PC-3 (cell line): Measurements from ENCODE around the gene ZSWIM1. TPM values are rescaled to one million over a fixed set of nuclear protein-coding genes. Genes with fewer than 3 reads are reported as not detected.

Source experiments
- ATAC-seq: fragments of 200-7000 bp; cut with Tn5 transposase; 2 replicates; pipeline ENCODE4 v1.9.1; 2020; ENCODE audit warnings: mild to moderate bottlenecking, moderate library complexity
- BruUV-seq: library from RNA; stranded (reverse); fragments of 400-500 nt; replicated peaks from 2 replicates; lab custom pipeline; 2021; lab: Mats Ljungman, UMichigan
- CTCF ChIA-PET: fragments of 300-600 bp; sonication (Branson Sonifier 250); formaldehyde crosslinking; loops from one replicate; lab custom pipeline; 2022; ENCODE audit warnings: antibody characterized with exemption; lab: Charles Lee
- POLR2A ChIA-PET: fragments of 300-600 bp; sonication (Branson Sonifier 250); formaldehyde crosslinking; loops from one replicate; lab custom pipeline; 2022; ENCODE audit warnings: antibody characterized with exemption; ENCODE audit not compliant: unreplicated experiment; lab: Charles Lee
- DNase-seq: peaks from one replicate; pipeline ENCODE4 v3.0.0-alpha.2; 2015
- H2AFZ ChIP-seq: fragments of 300-600 bp; sonication (generic); 2 replicates; pipeline ENCODE4 v1.6.0; 2016; ENCODE audit warnings: antibody characterized with exemption, low read length
- H3F3A ChIP-seq: fragments of 300-600 bp; sonication (generic); one replicate; pipeline ENCODE4 v1.6.0; 2017; ENCODE audit warnings: antibody characterized with exemption, low read length, control low read depth, mild to moderate bottlenecking; ENCODE audit not compliant: unreplicated experiment
- H3K27ac ChIP-seq: fragments of 300-600 bp; sonication (generic); 2 replicates; pipeline ENCODE4 v1.5.1; 2016; ENCODE audit warnings: mild to moderate bottlenecking, low read length
- H3K27me3 ChIP-seq: fragments of 300-600 bp; sonication (generic); 2 replicates; pipeline ENCODE4 v1.6.1; 2016; ENCODE audit warnings: low read length, mixed read lengths
- H3K36me3 ChIP-seq: fragments of 300-600 bp; sonication (generic); 2 replicates; pipeline ENCODE4 v1.6.1; 2016; ENCODE audit warnings: low read depth, mixed run types, low read length, mixed read lengths
- H3K4me1 ChIP-seq: fragments of 300-600 bp; sonication (generic); 2 replicates; pipeline ENCODE4 v1.5.1; 2016; ENCODE audit warnings: low read length; ENCODE audit not compliant: insufficient read depth
- H3K4me2 ChIP-seq: fragments of 300-600 bp; sonication (generic); 2 replicates; pipeline ENCODE4 v1.6.0; 2016; ENCODE audit warnings: low read length
- H3K4me3 ChIP-seq: fragments of 300-600 bp; sonication (generic); 2 replicates; pipeline ENCODE4 v1.5.1; 2016; ENCODE audit warnings: mild to moderate bottlenecking, low read length, mixed read lengths
- H3K79me2 ChIP-seq: fragments of 300-600 bp; sonication (generic); 2 replicates; pipeline ENCODE4 v1.6.1; 2017; ENCODE audit warnings: low read length, mixed read lengths
- H3K9ac ChIP-seq: fragments of 300-600 bp; sonication (generic); 2 replicates; pipeline ENCODE4 v1.6.0; 2016; ENCODE audit warnings: mild to moderate bottlenecking, low read length
- H3K9me2 ChIP-seq: fragments of 300-600 bp; sonication (generic); replicated peaks from 2 replicates; pipeline ENCODE4 v1.6.1; 2016; ENCODE audit warnings: mixed run types, low read length, mixed read lengths
- H3K9me3 ChIP-seq: fragments of 300-600 bp; sonication (generic); 2 replicates; pipeline ENCODE4 v1.6.1; 2016; ENCODE audit warnings: low read length, mixed read lengths
- H4K20me1 ChIP-seq: fragments of 300-600 bp; sonication (generic); 2 replicates; pipeline ENCODE4 v1.6.1; 2016; ENCODE audit warnings: low read length, mixed read lengths
- CTCF ChIP-seq: fragments of 300-600 bp; sonication (generic); conservative IDR thresholded peaks from 2 replicates; pipeline ENCODE4 v1.5.1; 2017; ENCODE audit warnings: antibody characterized with exemption, low read depth, mild to moderate bottlenecking, low read length
- EZH2 ChIP-seq: fragments of 300-600 bp; sonication (generic); IDR thresholded peaks from one replicate; pipeline ENCODE4 v1.6.1; 2017; ENCODE audit warnings: antibody characterized with exemption, mild to moderate bottlenecking, low read length; ENCODE audit not compliant: unreplicated experiment
- EZH2phosphoT487 ChIP-seq: fragments of 300-600 bp; sonication (generic); IDR thresholded peaks from 2 replicates; pipeline ENCODE4 v1.6.1; 2018; ENCODE audit warnings: mild to moderate bottlenecking, antibody characterized with exemption, low read length, borderline replicate concordance
- intact Hi-C: fragments of 100-400 bp; cut with micrococcal nuclease; formaldehyde crosslinking; loops from 2 replicates; pipeline ENCODE4 v1.9.0; 2023
- total RNA-seq: library from RNA; depleted of rRNA; stranded (reverse); fragments of >200 nt; gene quantifications from 2 replicates; pipeline ENCODE4 v1.2.3, GENCODE V29; 2014

ZSWIM1 gene
- total RNA-seq, 1 experiment from 2014 or later, result 16.3 TPM

GRCh38 chr20:45833030-45833882, 47.8 kb upstream of the ZSWIM1 start, which contains the start of gene SNX21:
TSS of gene SNX21 (plus strand) at chr20:45833799. CDS start at chr20:45833920, 121 bp downstream.
- intact Hi-C loops, result loop anchor here (10.0 kb wide), 1 partner anchor 142 kb away; the partner anchor contains the start of gene ZNF335

DNA sequence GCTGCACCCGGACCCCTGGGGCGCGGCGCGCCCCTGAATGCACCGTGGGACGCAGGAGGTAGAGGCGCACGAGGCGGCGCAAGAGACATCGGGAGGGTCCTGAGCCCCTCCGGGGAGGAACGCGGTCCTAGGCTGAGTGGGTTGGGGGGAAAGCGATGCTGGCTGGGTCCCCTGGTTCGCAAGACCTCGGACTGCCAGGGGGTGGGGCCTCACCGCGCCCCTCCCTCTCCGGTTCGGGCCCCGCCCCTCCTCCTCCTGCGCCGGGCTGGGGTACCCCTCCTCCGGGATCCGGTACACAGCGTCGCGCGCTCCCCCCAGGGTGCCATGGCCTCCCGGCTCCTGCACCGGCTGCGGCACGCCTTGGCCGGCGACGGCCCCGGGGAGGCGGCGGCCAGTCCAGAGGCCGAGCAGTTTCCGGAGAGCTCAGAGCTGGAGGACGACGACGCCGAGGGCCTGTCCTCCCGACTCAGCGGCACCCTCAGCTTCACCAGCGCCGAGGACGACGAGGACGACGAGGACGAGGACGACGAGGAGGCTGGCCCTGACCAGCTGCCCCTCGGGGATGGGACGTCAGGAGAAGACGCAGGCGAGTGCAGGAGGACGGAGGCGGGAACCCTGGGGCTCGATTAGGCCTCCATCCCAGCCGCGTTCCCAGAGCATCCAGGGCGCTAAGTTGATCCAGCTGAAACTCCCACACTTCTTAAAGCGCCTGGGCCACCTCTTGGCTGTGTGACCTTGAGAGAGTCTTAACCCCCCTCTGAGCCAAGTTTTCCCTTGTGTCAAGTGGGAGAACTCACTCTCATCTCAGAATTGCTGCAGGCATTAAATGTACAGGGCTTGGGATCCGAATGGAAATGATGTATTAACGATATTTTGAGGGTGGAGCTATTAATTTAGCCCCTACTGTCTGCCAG, 46.9 kb upstream of the ZSWIM1 start:
- Histone ChIP-seq H3K4me3 (peak overlapping the region; percentile 78), H3K4me2 (peak overlapping the region; percentile 91), H3K27me3 (no peaks in the 10 kb centered on the region), H3K9me2 (no peaks in the 10 kb centered on the region), H3K4me1 (peaks cover 35% of the 10 kb centered on the region), H3K36me3 (no peaks in the 10 kb centered on the region), H3K9me3 (no peaks in the 10 kb centered on the region), H2AFZ (peak overlapping the region; percentile 71), H4K20me1 (no peaks in the 10 kb centered on the region), H3K9ac (peak overlapping the region; percentile 82), H3K79me2 (peaks cover 29% of the 10 kb centered on the region), H3F3A (no peaks in the 10 kb centered on the region), H3K27ac (peak overlapping the region; percentile 66)
- TF ChIP-seq EZH2, result no peak
- TF ChIP-seq CTCF, result no peak
- no peak for TF ChIP-seq EZH2phosphoT487
- BruUV-seq, result no TSS peak
- POLR2A ChIA-PET, result interaction anchor here (0.5 to 1.1 kb wide), 4 partner anchors 17 to 111 kb away, joined by 3 to 8 read pairs (median 3); partner anchors contain the start of genes CTSA and PCIF1
- peak; percentile 68 for ATAC-seq
- intact Hi-C loops, result loop anchor here (2.0 to 10.0 kb wide), 2 partner anchors 55 to 141 kb away; partner anchors contain the start of gene ZNF335
- DNase-seq, result peak; percentile 67
- CTCF ChIA-PET, result interaction anchor here (0.6 to 0.9 kb wide), 4 partner anchors 11 to 213 kb away, joined by 3 to 4 read pairs (median 3); no protein-coding TSS in a partner anchor

More at GRCh38 chr20:45833030-45833882, 47.8 kb upstream of the ZSWIM1 start, which contains the start of gene SNX21:
- Histone ChIP-seq H3K4me1 (peaks cover 35% of the 10 kb centered on the region), H3K4me3 (peak within 1 kb of the TSS; percentile 78), H3F3A (no peaks in the 10 kb centered on the region), H3K36me3 (no peaks in the 10 kb centered on the region), H3K9ac (peak within 1 kb of the TSS; percentile 82), H3K9me2 (no peaks in the 10 kb centered on the region), H3K27ac (peak within 1 kb of the TSS; percentile 66), H3K9me3 (no peaks in the 10 kb centered on the region), H3K79me2 (peaks cover 29% of the 10 kb centered on the region), H4K20me1 (no peaks in the 10 kb centered on the region), H2AFZ (peak within 1 kb of the TSS; percentile 71), H3K27me3 (no peaks in the 10 kb centered on the region), H3K4me2 (peak within 1 kb of the TSS; percentile 91)
- CTCF ChIA-PET, result interaction anchor here (0.6 to 0.9 kb wide), 2 partner anchors 34 to 155 kb away, joined by 3 to 4 read pairs; no protein-coding TSS in a partner anchor
- ATAC-seq (peak; percentile 77), DNase-seq (peak; percentile 82)
- POLR2A ChIA-PET, result interaction anchor here (0.6 to 1.1 kb wide), 3 partner anchors 58 to 111 kb away, joined by 3 to 8 read pairs (median 3); partner anchors contain the start of genes CTSA and PCIF1
- TSS peak; percentile 62 for BruUV-seq
- TF ChIP-seq EZH2phosphoT487, result no peak
- TF ChIP-seq CTCF, result no peak
- TF ChIP-seq EZH2, result no peak
